K562 (cell line): ENCODE data around the gene ARHGEF26. TPM values are rescaled to one million over a fixed set of nuclear protein-coding genes. Genes with fewer than 3 reads are reported as not detected.

ENCODE experiments used
- ATAC-seq: fragments of 200-7000 bp; cut with Tn5 transposase; 3 replicates; pipeline ENCODE4 v1.9.1; 2020; ENCODE audit warnings: moderate library complexity
- Bru-seq: library from RNA; stranded (reverse); fragments of 400-500 nt; gene quantifications from one replicate; lab custom pipeline; 2021; lab: Mats Ljungman, UMichigan
- BruChase-seq, 2 experiments: library from RNA; stranded (reverse); fragments of 400-500 nt; gene quantifications; one replicate each; lab custom pipeline; 2021; lab: Mats Ljungman, UMichigan
- BruUV-seq: library from RNA; stranded (reverse); fragments of 400-500 nt; replicated peaks from 2 replicates; lab custom pipeline; 2021; lab: Mats Ljungman, UMichigan
- CTCF ChIA-PET: fragments of 300-600 bp; formaldehyde crosslinking; extraction: SDS; loops from one replicate; lab custom pipeline; 2021; ENCODE audit warnings: low intra/inter-chr PET ratio; lab: Yijun Ruan, JAX
- POLR2A ChIA-PET: fragments of 300-600, 350-650 bp; sonication (Branson Sonifier 250); formaldehyde crosslinking; extraction: SDS; loops from one replicate; lab custom pipeline; 2021; ENCODE audit warnings: antibody characterized with exemption, inconsistent platforms; lab: Yijun Ruan, JAX
- DNase-seq, 4 experiments: peaks; one replicate each; pipeline versions ENCODE4 v3.0.0 to v3.0.0-alpha.2; 2011 to 2018; ENCODE audit warnings: low spot score in 3 of 4, mixed read lengths in 3 of 4; ENCODE audit errors: extremely low read depth in 1 of 4
- FAIRE-seq: peaks from 2 replicates; lab custom pipeline; 2011; peaks lifted over from hg19 to GRCh38; lab: Jason Lieb, UNC
- H2AFZ ChIP-seq: 2 replicates; pipeline ENCODE4 v1.6.0; 2011; ENCODE audit warnings: low read depth, low read length, control low read depth, inconsistent platforms
- H3K27ac ChIP-seq: fragments of 200-600 bp; 3 replicates; pipeline ENCODE4 v1.8.0; 2011; ENCODE audit warnings: low read depth, mild to moderate bottlenecking, control low read depth, inconsistent platforms, low read length, moderate library complexity, mixed read lengths; ENCODE audit errors: extremely low read depth
- H3K27me3 ChIP-seq, 2 experiments: fragments of 300-600 bp in 1 of 2; 2 replicates in 1 of 2; 3 replicates in 1 of 2; pipeline versions ENCODE4 v1.6.0 to v1.8.0; 2011; ENCODE audit warnings: inconsistent platforms in 2 of 2, low read length in 2 of 2, mild to moderate bottlenecking in 1 of 2, mixed read lengths in 1 of 2, moderate library complexity in 1 of 2; ENCODE audit not compliant: control insufficient read depth in 2 of 2, insufficient read depth in 2 of 2
- H3K36me3 ChIP-seq: fragments of 300-600 bp; 3 replicates; pipeline ENCODE4 v1.8.0; 2011; ENCODE audit warnings: mild to moderate bottlenecking, low read length, inconsistent platforms; ENCODE audit not compliant: control insufficient read depth, insufficient read depth
- H3K4me1 ChIP-seq, 2 experiments: fragments of 200-600 bp in 1 of 2; replicated peaks in 1 of 2; 2 replicates in 1 of 2; 3 replicates in 1 of 2; pipeline versions ENCODE4 v1.5.1 to v1.8.0; 2011; ENCODE audit warnings: inconsistent platforms in 2 of 2, low read length in 2 of 2, mild to moderate bottlenecking in 1 of 2, mixed read lengths in 1 of 2, moderate library complexity in 1 of 2; ENCODE audit not compliant: control insufficient read depth in 2 of 2, insufficient read depth in 2 of 2
- H3K4me2 ChIP-seq: 2 replicates; pipeline ENCODE4 v1.6.1; 2011; ENCODE audit warnings: low read length, control low read depth, inconsistent platforms, mixed read lengths; ENCODE audit not compliant: insufficient read depth
- H3K4me3 ChIP-seq: fragments of 200-600 bp; sonication (generic), shearing (Covaris generic); 2 replicates; pipeline ENCODE4 v1.5.1; 2016; ENCODE audit warnings: control low read depth, inconsistent platforms
- H3K79me2 ChIP-seq: fragments of 200-600 bp; 3 replicates; pipeline ENCODE4 v1.8.0; 2011; ENCODE audit warnings: low read length, inconsistent platforms; ENCODE audit not compliant: control insufficient read depth, insufficient read depth
- H3K9ac ChIP-seq, 2 experiments: 2 replicates each; pipeline versions ENCODE4 v1.6.0 to v1.6.1; 2011; ENCODE audit warnings: low read depth in 2 of 2, low read length in 2 of 2, control low read depth in 1 of 2, inconsistent platforms in 1 of 2, mild to moderate bottlenecking in 1 of 2, mixed read lengths in 1 of 2; ENCODE audit not compliant: insufficient read depth in 1 of 2
- H3K9me1 ChIP-seq: one replicate; pipeline ENCODE4 v1.6.0; 2011; ENCODE audit warnings: inconsistent platforms, mild to moderate bottlenecking, low read length, moderate library complexity; ENCODE audit not compliant: control insufficient read depth, insufficient read depth
- H3K9me3 ChIP-seq: replicated peaks from 2 replicates; pipeline ENCODE4 v1.5.1; 2011; ENCODE audit warnings: low read depth, low read length, inconsistent platforms; ENCODE audit not compliant: control insufficient read depth, insufficient read depth
- H4K20me1 ChIP-seq: replicated peaks from 2 replicates; pipeline ENCODE4 v1.6.1; 2011; ENCODE audit warnings: low read length, inconsistent platforms, mixed read lengths; ENCODE audit not compliant: control insufficient read depth, insufficient read depth
- NRF1 ChIP-seq, 2 experiments: fragments of 450-650 bp; IDR thresholded peaks in 1 of 2; conservative IDR thresholded peaks in 1 of 2; 2 replicates each; pipeline ENCODE4 v1.6.1; 2014; ENCODE audit warnings: mild to moderate bottlenecking in 2 of 2
- PHF8 ChIP-seq: fragments of 200-600 bp; sonication (generic); IDR thresholded peaks from 2 replicates; pipeline ENCODE4 v1.6.1; 2012; ENCODE audit warnings: mixed run types, mild to moderate bottlenecking, inconsistent platforms, low read length, moderate library complexity, borderline replicate concordance
- ZNF830 ChIP-seq: fragments of 250-450 bp; sonication (Bioruptor Pico); IDR thresholded peaks from 2 replicates; pipeline ENCODE4 v1.5.0; 2021; ENCODE audit warnings: mild to moderate bottlenecking
- WGBS: fragments of 100-300 bp; shearing (Covaris generic); methylation state at CpG from one replicate; pipeline ENCODE4 v1.1.6; 2016; ENCODE audit warnings: low coverage, mixed read lengths; ENCODE audit not compliant: insufficient coverage; ENCODE audit errors: missing lambda C conversion rate; 5-methylcytosine and 5-hydroxymethylcytosine counted together
- in situ Hi-C: fragments of 300-500 bp; cut with MboI; formaldehyde crosslinking; loops from 4 replicates; pipeline ENCODE4 v1.15.0; 2018; ENCODE audit warnings: inconsistent platforms, mixed read lengths
- intact Hi-C: fragments of 100-400 bp; cut with micrococcal nuclease; formaldehyde crosslinking; loops from 2 replicates; pipeline ENCODE4 v1.14.2; 2022
- long read RNA-seq, 3 experiments: library from polyadenylated mRNA in 2 of 3; library from RNA in 1 of 3; unstranded in 2 of 3; stranded (forward) in 1 of 3; transcript quantifications; one replicate each; pipeline ENCODE4 v2.0.0, GENCODE V29; 2019 to 2022
- polyA minus RNA-seq, 3 experiments: library from RNA; depleted of rRNA, polyadenylated mRNA; stranded (reverse); fragments of >200 nt; gene quantifications; 2 replicates each; pipeline ENCODE4 v1.2.3, GENCODE V29; 2011
- polyA plus RNA-seq, 8 experiments: library from polyadenylated mRNA; depleted of rRNA in 4 of 8; stranded (reverse) in 5 of 8; unstranded in 3 of 8; fragments of >200 nt; fragmentation: Nextera tagmentation in 2 of 8; fragmentation: Illumina TruSeq in 1 of 8; extraction: Ambion mirVana in 2 of 8; extraction: Trizol in 1 of 8; gene quantifications; 2 replicates each; pipeline versions ENCODE4 v1.2.1 to v1.2.3, GENCODE V29; 2011 to 2014; ENCODE audit warnings: inconsistent platforms in 1 of 8, missing spikeins in 1 of 8
- total RNA-seq, 7 experiments: library from RNA; depleted of rRNA in 6 of 7; stranded (reverse); fragments of >200 nt in 6 of 7; fragmentation: Illumina TruSeq in 2 of 7; extraction: Trizol in 2 of 7; gene quantifications; 2 replicates each; pipeline versions ENCODE4 v1.2.1 to v1.2.3, GENCODE V29; 2011 to 2021; ENCODE audit warnings: low replicate concordance in 1 of 7
- TF ChIP-seq, protein P1 (sequence below): fragments of 450-650 bp; IDR thresholded peaks from 2 replicates; pipeline ENCODE4 v1.6.1; 2016; ENCODE audit warnings: low read depth

ARHGEF26 gene, protein sequence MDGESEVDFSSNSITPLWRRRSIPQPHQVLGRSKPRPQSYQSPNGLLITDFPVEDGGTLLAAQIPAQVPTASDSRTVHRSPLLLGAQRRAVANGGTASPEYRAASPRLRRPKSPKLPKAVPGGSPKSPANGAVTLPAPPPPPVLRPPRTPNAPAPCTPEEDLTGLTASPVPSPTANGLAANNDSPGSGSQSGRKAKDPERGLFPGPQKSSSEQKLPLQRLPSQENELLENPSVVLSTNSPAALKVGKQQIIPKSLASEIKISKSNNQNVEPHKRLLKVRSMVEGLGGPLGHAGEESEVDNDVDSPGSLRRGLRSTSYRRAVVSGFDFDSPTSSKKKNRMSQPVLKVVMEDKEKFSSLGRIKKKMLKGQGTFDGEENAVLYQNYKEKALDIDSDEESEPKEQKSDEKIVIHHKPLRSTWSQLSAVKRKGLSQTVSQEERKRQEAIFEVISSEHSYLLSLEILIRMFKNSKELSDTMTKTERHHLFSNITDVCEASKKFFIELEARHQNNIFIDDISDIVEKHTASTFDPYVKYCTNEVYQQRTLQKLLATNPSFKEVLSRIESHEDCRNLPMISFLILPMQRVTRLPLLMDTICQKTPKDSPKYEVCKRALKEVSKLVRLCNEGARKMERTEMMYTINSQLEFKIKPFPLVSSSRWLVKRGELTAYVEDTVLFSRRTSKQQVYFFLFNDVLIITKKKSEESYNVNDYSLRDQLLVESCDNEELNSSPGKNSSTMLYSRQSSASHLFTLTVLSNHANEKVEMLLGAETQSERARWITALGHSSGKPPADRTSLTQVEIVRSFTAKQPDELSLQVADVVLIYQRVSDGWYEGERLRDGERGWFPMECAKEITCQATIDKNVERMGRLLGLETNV
- 0.30 and 0.58 TPM in 2 replicates for total RNA-seq (2011; cell fraction: chromatin; rRNA removed; ENCODE audit: low replicate concordance)
- total RNA-seq (2011; cell fraction: nucleolus; rRNA removed) = 0.26 and 0.33 TPM in 2 replicates
- total RNA-seq (2011; cell fraction: nucleoplasm; rRNA removed) = 0.38 and 0.73 TPM in 2 replicates
- total RNA-seq (2014; rRNA removed) (0.12 TPM in 1 of 2 replicates, not detected in the other), total RNA-seq (2014; rRNA removed; fragmentation: Illumina TruSeq; extraction: Trizol) (0.07 and 0.13 TPM in 2 replicates), total RNA-seq (2015; rRNA removed; fragmentation: Illumina TruSeq; extraction: Trizol) (0.07 and 0.08 TPM in 2 replicates), total RNA-seq (2021) (0.11 and 0.34 TPM in 2 replicates), polyA plus RNA-seq (2011; rRNA removed) (0.04 TPM in 1 of 2 replicates, not detected in the other), polyA plus RNA-seq (2014; fragmentation: Illumina TruSeq; extraction: Trizol) (0.04 and 0.08 TPM in 2 replicates), polyA plus RNA-seq (2014; fragmentation: Nextera tagmentation; extraction: Ambion mirVana) (under 1 TPM; 0.01 to 0.04 TPM), polyA plus RNA-seq (2014; rRNA removed) (0.31 TPM in 1 of 2 replicates, not detected in the other), polyA minus RNA-seq (2011; rRNA and poly(A)+ RNA removed) (0.14 TPM in 1 of 2 replicates, not detected in the other), Bru-seq, nascent RNA (percentile 22 among the genes with signal in this experiment), BruChase-seq, experiment 1, labeled RNA remaining after a 2-hour chase (percentile 20 among the genes with signal in this experiment), BruChase-seq, experiment 2, labeled RNA remaining after a 6-hour chase (percentile 22 among the genes with signal in this experiment)
- 0.01 and 0.03 TPM in 2 replicates for polyA plus RNA-seq (2011; cell fraction: cytosol; rRNA removed)
- 0.04 and 0.10 TPM in 2 replicates for polyA plus RNA-seq (2011; cell fraction: nucleus; rRNA removed)
- 0.04 and 0.09 TPM in 2 replicates for polyA plus RNA-seq (2012)
- not detected in 2 replicates for polyA minus RNA-seq (2011; cell fraction: cytosol; rRNA and poly(A)+ RNA removed)
- polyA minus RNA-seq (2011; cell fraction: nucleus; rRNA and poly(A)+ RNA removed) = 0.22 and 0.27 TPM in 2 replicates
- long read RNA-seq, experiment 1 = 0 reads
- long read RNA-seq, experiment 2 = 0 reads
- long read RNA-seq, experiment 3 = 0 reads

DNA sequence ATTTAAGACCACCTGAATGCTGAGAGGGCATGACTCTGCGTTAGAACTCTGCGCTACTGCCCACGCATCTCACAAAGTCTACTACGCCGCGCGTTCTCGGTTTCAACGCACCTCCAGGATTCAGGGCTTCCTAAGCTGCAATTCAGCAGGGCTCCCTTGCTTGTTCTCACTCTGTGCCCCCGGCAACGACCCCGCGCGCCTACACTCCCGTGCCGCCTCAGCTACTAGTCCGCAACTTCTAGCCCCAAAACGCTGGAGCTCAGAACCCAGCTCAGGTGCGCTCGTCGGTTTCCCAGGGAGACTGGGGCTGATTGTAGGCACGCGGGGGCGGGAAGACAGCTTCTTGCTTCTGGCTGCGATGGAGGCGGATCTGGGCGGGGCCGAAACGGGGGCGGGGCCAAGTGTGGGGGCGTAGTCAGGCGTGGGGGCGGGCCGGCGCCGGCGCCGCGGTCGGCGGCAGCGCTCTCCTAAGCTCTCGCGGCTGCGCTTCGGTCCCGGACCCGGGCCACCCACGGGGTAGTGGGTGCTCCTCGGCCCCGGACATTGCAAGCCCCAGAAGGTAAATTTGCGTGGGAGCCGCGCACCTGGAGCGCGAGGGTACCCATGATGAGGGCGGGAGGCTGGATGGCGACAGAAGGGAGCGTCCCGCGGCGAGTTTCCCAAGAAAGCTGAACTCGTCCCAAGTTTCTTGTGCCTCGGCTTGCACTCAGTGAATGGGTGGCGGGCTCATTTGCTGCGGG is at the start of gene ARHGEF26:
TSS of gene ARHGEF26 (plus strand) at position 430 of the 740 bp plus-strand sequence. CDS start 603 bp downstream, outside the sequence.
- Histone ChIP-seq H3K9me3 (no peaks in the 10 kb centered on the region), H3K27ac (no peak within 1 kb of the TSS), H3K79me2 (no peaks in the 10 kb centered on the region), H3K9ac (peak within 1 kb of the TSS; percentile 21 to 89; a peak in 3 of 4 replicates), H3K27me3 (peaks cover 4 to 22% of the 10 kb centered on the region in 2 experiments; a peak in 3 of 5 replicates), H3K4me2 (peak within 1 kb of the TSS; percentile 79), H3K4me1 (peaks cover 5 to 16% of the 10 kb centered on the region in 2 experiments; a peak in 3 of 5 replicates), H3K36me3 (no peaks in the 10 kb centered on the region), H3K4me3 (peak within 1 kb of the TSS; percentile 51), H4K20me1 (no peaks in the 10 kb centered on the region), H2AFZ (peak within 1 kb of the TSS; percentile 91), H3K9me1 (no peaks in the 10 kb centered on the region)
- BruUV-seq = no TSS peak
- ChIA-PET POLR2A (interaction anchor here (0.5 to 1.3 kb wide), 2 partner anchors 110 to 613 kb away, joined by 3 read pairs; no protein-coding TSS in a partner anchor), CTCF (no interaction called here)
- in situ Hi-C loops (no loop called here), intact Hi-C loops (loop anchor here (5.0 kb wide), 1 partner anchor 1056 kb away; no protein-coding TSS in a partner anchor)
- ATAC-seq = peak; percentile 99
- DNase-seq = peak; percentile 84 to 96 (median 93)
- WGBS = under 1% methylated on average over 53 of the region's 66 CpGs
- FAIRE-seq = no peak
- TF ChIP-seq NRF1 (conservative IDR thresholded peaks at IDR 0.05 in 1 of 2, IDR thresholded peaks at IDR 0.05 in 1 of 2) (peak; percentile 69 to 73; a peak in 3 of 4 replicates), PHF8 (peak; percentile 15; the same call in 1 of the 2 replicates), ZNF830 (CRISPR knock-in tag) (no peak)
- TF ChIP-seq, protein P1, sequence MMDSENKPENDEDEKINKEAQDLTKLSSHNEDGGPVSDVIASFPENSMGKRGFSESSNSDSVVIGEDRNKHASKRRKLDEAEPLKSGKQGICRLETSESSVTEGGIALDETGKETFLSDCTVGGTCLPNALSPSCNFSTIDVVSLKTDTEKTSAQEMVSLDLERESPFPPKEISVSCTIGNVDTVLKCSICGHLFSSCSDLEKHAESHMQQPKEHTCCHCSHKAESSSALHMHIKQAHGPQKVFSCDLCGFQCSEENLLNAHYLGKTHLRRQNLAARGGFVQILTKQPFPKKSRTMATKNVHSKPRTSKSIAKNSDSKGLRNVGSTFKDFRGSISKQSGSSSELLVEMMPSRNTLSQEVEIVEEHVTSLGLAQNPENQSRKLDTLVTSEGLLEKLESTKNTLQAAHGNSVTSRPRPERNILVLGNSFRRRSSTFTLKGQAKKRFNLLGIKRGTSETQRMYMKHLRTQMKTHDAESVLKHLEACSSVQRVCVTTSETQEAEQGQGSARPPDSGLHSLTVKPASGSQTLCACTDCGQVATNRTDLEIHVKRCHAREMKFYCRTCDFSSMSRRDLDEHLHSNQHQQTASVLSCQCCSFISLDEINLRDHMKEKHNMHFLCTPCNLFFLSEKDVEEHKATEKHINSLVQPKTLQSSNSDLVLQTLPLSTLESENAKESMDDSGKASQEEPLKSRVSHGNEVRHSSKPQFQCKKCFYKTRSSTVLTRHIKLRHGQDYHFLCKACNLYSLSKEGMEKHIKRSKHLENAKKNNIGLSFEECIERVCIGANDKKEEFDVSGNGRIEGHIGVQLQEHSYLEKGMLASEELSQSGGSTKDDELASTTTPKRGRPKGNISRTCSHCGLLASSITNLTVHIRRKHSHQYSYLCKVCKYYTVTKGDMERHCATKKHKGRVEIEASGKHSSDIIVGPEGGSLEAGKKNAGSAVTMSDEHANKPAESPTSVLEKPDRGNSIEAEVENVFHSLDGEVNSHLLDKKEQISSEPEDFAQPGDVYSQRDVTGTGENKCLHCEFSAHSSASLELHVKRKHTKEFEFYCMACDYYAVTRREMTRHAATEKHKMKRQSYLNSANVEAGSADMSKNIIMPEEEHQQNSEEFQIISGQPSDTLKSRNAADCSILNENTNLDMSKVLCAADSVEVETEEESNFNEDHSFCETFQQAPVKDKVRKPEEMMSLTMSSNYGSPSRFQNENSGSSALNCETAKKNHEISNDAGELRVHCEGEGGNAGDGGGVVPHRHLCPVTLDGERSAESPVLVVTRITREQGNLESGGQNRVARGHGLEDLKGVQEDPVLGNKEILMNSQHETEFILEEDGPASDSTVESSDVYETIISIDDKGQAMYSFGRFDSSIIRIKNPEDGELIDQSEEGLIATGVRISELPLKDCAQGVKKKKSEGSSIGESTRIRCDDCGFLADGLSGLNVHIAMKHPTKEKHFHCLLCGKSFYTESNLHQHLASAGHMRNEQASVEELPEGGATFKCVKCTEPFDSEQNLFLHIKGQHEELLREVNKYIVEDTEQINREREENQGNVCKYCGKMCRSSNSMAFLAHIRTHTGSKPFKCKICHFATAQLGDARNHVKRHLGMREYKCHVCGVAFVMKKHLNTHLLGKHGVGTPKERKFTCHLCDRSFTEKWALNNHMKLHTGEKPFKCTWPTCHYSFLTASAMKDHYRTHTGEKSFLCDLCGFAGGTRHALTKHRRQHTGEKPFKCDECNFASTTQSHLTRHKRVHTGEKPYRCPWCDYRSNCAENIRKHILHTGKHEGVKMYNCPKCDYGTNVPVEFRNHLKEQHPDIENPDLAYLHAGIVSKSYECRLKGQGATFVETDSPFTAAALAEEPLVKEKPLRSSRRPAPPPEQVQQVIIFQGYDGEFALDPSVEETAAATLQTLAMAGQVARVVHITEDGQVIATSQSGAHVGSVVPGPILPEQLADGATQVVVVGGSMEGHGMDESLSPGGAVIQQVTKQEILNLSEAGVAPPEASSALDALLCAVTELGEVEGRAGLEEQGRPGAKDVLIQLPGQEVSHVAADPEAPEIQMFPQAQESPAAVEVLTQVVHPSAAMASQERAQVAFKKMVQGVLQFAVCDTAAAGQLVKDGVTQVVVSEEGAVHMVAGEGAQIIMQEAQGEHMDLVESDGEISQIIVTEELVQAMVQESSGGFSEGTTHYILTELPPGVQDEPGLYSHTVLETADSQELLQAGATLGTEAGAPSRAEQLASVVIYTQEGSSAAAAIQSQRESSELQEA = 0 out of 2 replicates have a peak, but pooled peaks have one; percentile 6
